ENCODE data around the gene PBX2.

DNA sequence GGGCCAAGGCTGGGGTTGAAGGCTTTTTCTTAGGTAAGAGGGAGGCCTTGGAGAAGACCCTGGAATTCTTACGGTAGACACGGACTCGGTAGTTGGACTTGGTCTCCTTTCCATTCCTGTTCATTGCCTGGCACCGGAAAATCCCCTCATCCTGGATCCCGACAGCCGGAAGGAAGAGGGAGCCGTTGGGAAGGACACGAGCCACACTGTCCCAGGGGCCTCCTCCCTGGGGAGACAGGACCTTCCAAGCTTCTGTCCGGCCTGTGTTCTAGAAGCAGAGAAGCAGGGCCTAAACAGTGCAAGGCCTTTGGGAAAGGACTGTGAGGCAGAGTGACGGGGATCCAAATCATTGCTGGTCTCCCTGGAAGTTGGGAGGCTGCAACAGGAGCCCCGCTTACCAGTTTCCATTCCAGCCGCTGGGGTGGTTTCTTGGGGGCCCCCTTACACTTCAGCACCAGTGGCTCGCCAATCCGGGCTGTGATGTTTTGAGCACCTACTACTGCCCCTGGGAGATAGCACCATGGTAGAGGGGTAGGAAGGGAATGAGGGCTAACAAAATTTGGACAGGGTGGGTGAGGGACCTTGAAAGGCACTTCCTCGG is 6.4 kb downstream of the PBX2 start:
- TF ChIP-seq POLR2A (IDR thresholded peaks at IDR 0.05; ENCODE audit: low read length) (no peak), GATA1 (IDR thresholded peaks at IDR 0.05; ENCODE audit: low read depth, low read length) (no peak)

All from erythroblast (primary cell).